ENCODE data around the gene APOBEC3A.
"Not testable (repeated sequence)": the region's sequence is repeated elsewhere in the genome, so short reads cannot be mapped to it uniquely, and the experiment has no call there.

- TF ChIP-seq, protein P1, sequence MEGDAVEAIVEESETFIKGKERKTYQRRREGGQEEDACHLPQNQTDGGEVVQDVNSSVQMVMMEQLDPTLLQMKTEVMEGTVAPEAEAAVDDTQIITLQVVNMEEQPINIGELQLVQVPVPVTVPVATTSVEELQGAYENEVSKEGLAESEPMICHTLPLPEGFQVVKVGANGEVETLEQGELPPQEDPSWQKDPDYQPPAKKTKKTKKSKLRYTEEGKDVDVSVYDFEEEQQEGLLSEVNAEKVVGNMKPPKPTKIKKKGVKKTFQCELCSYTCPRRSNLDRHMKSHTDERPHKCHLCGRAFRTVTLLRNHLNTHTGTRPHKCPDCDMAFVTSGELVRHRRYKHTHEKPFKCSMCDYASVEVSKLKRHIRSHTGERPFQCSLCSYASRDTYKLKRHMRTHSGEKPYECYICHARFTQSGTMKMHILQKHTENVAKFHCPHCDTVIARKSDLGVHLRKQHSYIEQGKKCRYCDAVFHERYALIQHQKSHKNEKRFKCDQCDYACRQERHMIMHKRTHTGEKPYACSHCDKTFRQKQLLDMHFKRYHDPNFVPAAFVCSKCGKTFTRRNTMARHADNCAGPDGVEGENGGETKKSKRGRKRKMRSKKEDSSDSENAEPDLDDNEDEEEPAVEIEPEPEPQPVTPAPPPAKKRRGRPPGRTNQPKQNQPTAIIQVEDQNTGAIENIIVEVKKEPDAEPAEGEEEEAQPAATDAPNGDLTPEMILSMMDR (IDR thresholded peaks at IDR 0.05; ENCODE audit: poor library complexity): not testable (repeated sequence)
- not testable (repeated sequence) for TF ChIP-seq EZH2phosphoT487 (IDR thresholded peaks at IDR 0.05; ENCODE audit: low read depth, severe bottlenecking, unreplicated experiment); EZH2 (IDR thresholded peaks at IDR 0.05; ENCODE audit: borderline replicate concordance)
Measured at GRCh38 chr22:38958651-38958943, 1.2 kb downstream of the APOBEC3A start.

Data from hepatocyte (in vitro differentiated cells).